Nephron progenitor cell (in vitro differentiated cells): ENCODE data around the gene TARBP1.

Experiments used
- DNase-seq: peaks from one replicate; pipeline ENCODE4 v3.0.0; 2021
- H3K27ac Mint-ChIP-seq: 2 replicates; pipeline ENCODE4 v1.8.0; 2021; ENCODE audit warnings: mild to moderate bottlenecking, moderate library complexity, mixed read lengths
- H3K27me3 Mint-ChIP-seq: 2 replicates; pipeline ENCODE4 v1.8.0; 2021; ENCODE audit warnings: mild to moderate bottlenecking, low read depth, mixed read lengths; ENCODE audit not compliant: poor library complexity
- H3K36me3 Mint-ChIP-seq: 2 replicates; pipeline ENCODE4 v1.8.0; 2021; ENCODE audit warnings: low read depth, mixed read lengths
- H3K4me1 Mint-ChIP-seq: 2 replicates; pipeline ENCODE4 v1.8.0; 2021; ENCODE audit warnings: mixed read lengths
- H3K4me3 Mint-ChIP-seq: 2 replicates; pipeline ENCODE4 v1.8.0; 2021; ENCODE audit warnings: mild to moderate bottlenecking, moderate library complexity, mixed read lengths
- H3K9me3 Mint-ChIP-seq: 2 replicates; pipeline ENCODE4 v1.8.0; 2021; ENCODE audit warnings: mild to moderate bottlenecking, moderate library complexity, mixed read lengths
- CTCF ChIP-seq: fragments of 200-600 bp; sonication (generic); IDR thresholded peaks from 2 replicates; pipeline ENCODE4 v1.5.0; 2021; ENCODE audit warnings: antibody characterized with exemption

Gene TARBP1

GRCh38 chr1:234489007-234489697 lies 10.2 kb upstream of the TARBP1 start:
- peaks cover 23% of the 10 kb centered on the region for H3K27me3 Mint-ChIP-seq
- no peaks in the 10 kb centered on the region for H3K9me3 Mint-ChIP-seq

GRCh38 chr1:234488054-234489006 lies 9.4 kb upstream of the TARBP1 start:
- Mint-ChIP-seq H3K4me3 (no peak overlapping the region), H3K36me3 (no peaks in the 10 kb centered on the region), H3K27me3 (peaks cover 31% of the 10 kb centered on the region), H3K4me1 (peaks cover 21% of the 10 kb centered on the region), H3K9me3 (no peaks in the 10 kb centered on the region), H3K27ac (no peak overlapping the region)
- DNase-seq, result no peak
- no peak for TF ChIP-seq CTCF

More at GRCh38 chr1:234489007-234489697, 10.2 kb upstream of the TARBP1 start:
- TF ChIP-seq CTCF, result no peak
- no peak overlapping the region for H3K4me3 Mint-ChIP-seq
- H3K4me1 Mint-ChIP-seq, result peaks cover 21% of the 10 kb centered on the region
- no peaks in the 10 kb centered on the region for H3K36me3 Mint-ChIP-seq
- H3K27ac Mint-ChIP-seq, result peak overlapping the region; percentile 57
- DNase-seq, result no peak

GRCh38 chr1:234486858-234487840 lies 8.2 kb upstream of the TARBP1 start:
- Mint-ChIP-seq H3K27ac (no peak overlapping the region), H3K4me1 (peaks cover 21% of the 10 kb centered on the region), H3K36me3 (no peaks in the 10 kb centered on the region), H3K9me3 (no peaks in the 10 kb centered on the region), H3K4me3 (no peak overlapping the region), H3K27me3 (peaks cover 43% of the 10 kb centered on the region)
- peak; percentile 46 for TF ChIP-seq CTCF
- no peak for DNase-seq

- Mint-ChIP-seq H3K9me3 (no peaks in the 10 kb centered on the region), H3K4me1 (peaks cover 17% of the 10 kb centered on the region), H3K27me3 (peaks cover 53% of the 10 kb centered on the region), H3K36me3 (no peaks in the 10 kb centered on the region), H3K4me3 (no peak overlapping the region), H3K27ac (no peak overlapping the region)
- TF ChIP-seq CTCF, result no peak
- no peak for DNase-seq
These were observed 6.2 kb upstream of the TARBP1 start for GRCh38 chr1:234484991-234485739.

GRCh38 chr1:234484218-234484617 lies 5.2 kb upstream of the TARBP1 start:
- Mint-ChIP-seq H3K27ac (no peak overlapping the region), H3K9me3 (no peaks in the 10 kb centered on the region), H3K36me3 (no peaks in the 10 kb centered on the region), H3K4me3 (no peak overlapping the region), H3K4me1 (peaks cover 16% of the 10 kb centered on the region), H3K27me3 (peaks cover 53% of the 10 kb centered on the region)
- no peak for TF ChIP-seq CTCF
- no peak for DNase-seq
